IPS DF 6.9 (cell line): ENCODE results near the gene RUNX1.
"Not testable (repeated sequence)": the region's sequence is repeated elsewhere in the genome, so short reads cannot be mapped to it uniquely, and the experiment has no call there.

ENCODE experiments used
- DNase-seq: peaks from one replicate; pipeline ENCODE4 v3.0.0-alpha.2; 2013; ENCODE audit warnings: low read depth, low spot score
- H3K27ac ChIP-seq: one replicate; pipeline ENCODE4 v1.5.1; 2013; ENCODE audit warnings: low read length, control low read depth
- H3K27me3 ChIP-seq: 2 replicates; pipeline ENCODE4 v1.6.1; 2013; ENCODE audit warnings: mild to moderate bottlenecking, low read length; ENCODE audit not compliant: control insufficient read depth, insufficient read depth
- H3K36me3 ChIP-seq: 2 replicates; pipeline ENCODE4 v1.6.1; 2013; ENCODE audit warnings: low read length; ENCODE audit not compliant: control insufficient read depth, insufficient read depth
- H3K4me1 ChIP-seq: 2 replicates; pipeline ENCODE4 v1.6.1; 2013; ENCODE audit warnings: low read length; ENCODE audit not compliant: control insufficient read depth, insufficient read depth
- H3K4me3 ChIP-seq: 2 replicates; pipeline ENCODE4 v1.5.1; 2013; ENCODE audit warnings: mild to moderate bottlenecking, low read length
- H3K9me3 ChIP-seq: 2 replicates; pipeline ENCODE4 v1.6.1; 2013; ENCODE audit warnings: low read length, inconsistent platforms; ENCODE audit not compliant: control insufficient read depth, insufficient read depth
- WGBS: extraction: QIAGEN DNeasy Blood & Tissue Kit; methylation state at CpG from one replicate; pipeline ENCODE4 v1.1.7; 2013; ENCODE audit warnings: mixed read lengths, missing lambda C conversion rate; ENCODE audit not compliant: insufficient read length, insufficient coverage; 5-methylcytosine and 5-hydroxymethylcytosine counted together

RUNX1 gene

GRCh38 chr21:34807881-34808568, 241.1 kb downstream of the RUNX1 start:
- Histone ChIP-seq H3K4me3 (no peak overlapping the region), H3K27ac (no peak overlapping the region), H3K4me1 (no peaks in the 10 kb centered on the region), H3K36me3 (no peaks in the 10 kb centered on the region), H3K9me3 (no peaks in the 10 kb centered on the region), H3K27me3 (no peaks in the 10 kb centered on the region)
- WGBS = no CpG with 5 or more reads among the region's 15 CpGs
- DNase-seq = no peak

- no peaks in the 10 kb centered on the region for H3K27me3 ChIP-seq
- H3K9me3 ChIP-seq = no peaks in the 10 kb centered on the region
- DNase-seq = no peak
- no peak overlapping the region for H3K27ac ChIP-seq
- WGBS = no CpG with 5 or more reads among the region's 7 CpGs
- no peaks in the 10 kb centered on the region for H3K4me1 ChIP-seq
- H3K4me3 ChIP-seq = no peak overlapping the region
- H3K36me3 ChIP-seq = no peaks in the 10 kb centered on the region
Measured at GRCh38 chr21:34807146-34807880, 241.8 kb downstream of the RUNX1 start.

- Histone ChIP-seq H3K4me1 (no peaks in the 10 kb centered on the region), H3K27ac (no peak overlapping the region)
Measured at GRCh38 chr21:34806423-34806822, 242.7 kb downstream of the RUNX1 start.

GRCh38 chr21:34805157-34805556, 243.9 kb downstream of the RUNX1 start:
- Histone ChIP-seq H3K27me3 (no peaks in the 10 kb centered on the region), H3K4me3 (no peak overlapping the region), H3K36me3 (no peaks in the 10 kb centered on the region), H3K27ac (no peak overlapping the region), H3K4me1 (no peaks in the 10 kb centered on the region), H3K9me3 (no peaks in the 10 kb centered on the region)
- no peak for DNase-seq

More at GRCh38 chr21:34806423-34806822, 242.7 kb downstream of the RUNX1 start:
- no CpG with 5 or more reads among the region's 3 CpGs for WGBS
- Histone ChIP-seq H3K4me3 (no peak overlapping the region), H3K27me3 (no peaks in the 10 kb centered on the region), H3K9me3 (no peaks in the 10 kb centered on the region), H3K36me3 (no peaks in the 10 kb centered on the region)
- DNase-seq = no peak

GRCh38 chr21:34804584-34804983, 244.5 kb downstream of the RUNX1 start:
- not testable (repeated sequence) for DNase-seq, H3K9me3 ChIP-seq, H3K27ac ChIP-seq, H3K4me3 ChIP-seq, H3K27me3 ChIP-seq, H3K4me1 ChIP-seq, H3K36me3 ChIP-seq
- no CpG with 5 or more reads among the region's 7 CpGs for whole genome bisulfite sequencing

- no CpG with 5 or more reads among the region's 2 CpGs for WGBS
- H3K4me1 ChIP-seq = no peaks in the 10 kb centered on the region
- DNase-seq = no peak
- no peaks in the 10 kb centered on the region for H3K27me3 ChIP-seq
- no peaks in the 10 kb centered on the region for H3K9me3 ChIP-seq
- H3K36me3 ChIP-seq = no peaks in the 10 kb centered on the region
- H3K27ac ChIP-seq = no peak overlapping the region
- H3K4me3 ChIP-seq = no peak overlapping the region
Measured at GRCh38 chr21:34803782-34804370, 245.2 kb downstream of the RUNX1 start.

- Histone ChIP-seq H3K9me3 (no peaks in the 10 kb centered on the region), H3K4me1 (no peaks in the 10 kb centered on the region), H3K27me3 (no peaks in the 10 kb centered on the region), H3K36me3 (no peaks in the 10 kb centered on the region), H3K27ac (no peak overlapping the region), H3K4me3 (no peak overlapping the region)
- no peak for DNase-seq
- WGBS = no CpG with 5 or more reads among the region's 1 CpG
Measured at GRCh38 chr21:34802180-34802899, 246.8 kb downstream of the RUNX1 start.

GRCh38 chr21:34801519-34802132, 247.5 kb downstream of the RUNX1 start:
- H3K4me3 ChIP-seq = no peak overlapping the region
- no peaks in the 10 kb centered on the region for H3K9me3 ChIP-seq
- no CpG with 5 or more reads among the region's 2 CpGs for WGBS
- no peak for DNase-seq
- no peaks in the 10 kb centered on the region for H3K36me3 ChIP-seq
- no peaks in the 10 kb centered on the region for H3K27me3 ChIP-seq
- H3K27ac ChIP-seq = no peak overlapping the region
- no peaks in the 10 kb centered on the region for H3K4me1 ChIP-seq

GRCh38 chr21:34800797-34801518, 248.1 kb downstream of the RUNX1 start:
- no peak overlapping the region for H3K27ac ChIP-seq
- DNase-seq = no peak
- H3K36me3 ChIP-seq = no peaks in the 10 kb centered on the region
- no peaks in the 10 kb centered on the region for H3K27me3 ChIP-seq
- WGBS = no CpG with 5 or more reads among the region's 7 CpGs
- no peaks in the 10 kb centered on the region for H3K9me3 ChIP-seq
- H3K4me3 ChIP-seq = no peak overlapping the region
- no peaks in the 10 kb centered on the region for H3K4me1 ChIP-seq

- Histone ChIP-seq H3K27ac (no peak overlapping the region), H3K27me3 (no peaks in the 10 kb centered on the region), H3K4me3 (no peak overlapping the region), H3K9me3 (no peaks in the 10 kb centered on the region), H3K36me3 (no peaks in the 10 kb centered on the region), H3K4me1 (no peaks in the 10 kb centered on the region)
- no peak for DNase-seq
- no CpG with 5 or more reads among the region's 6 CpGs for WGBS
Measured at GRCh38 chr21:34799092-34799491, 250.0 kb downstream of the RUNX1 start.
